GM19324 (cell line): ENCODE measurements around the gene NKAIN2.
"Not testable (repeated sequence)": the region's sequence is repeated elsewhere in the genome, so short reads cannot be mapped to it uniquely, and the experiment has no call there.

Experiments
- ATAC-seq: cut with Tn5 transposase; IDR thresholded peaks from one replicate; pipeline ENCODE4 v1.9.1; 2021; ENCODE audit warnings: mild to moderate bottlenecking, moderate library complexity; ENCODE audit not compliant: unreplicated experiment, low FRiP score

The NKAIN2 gene

DNA sequence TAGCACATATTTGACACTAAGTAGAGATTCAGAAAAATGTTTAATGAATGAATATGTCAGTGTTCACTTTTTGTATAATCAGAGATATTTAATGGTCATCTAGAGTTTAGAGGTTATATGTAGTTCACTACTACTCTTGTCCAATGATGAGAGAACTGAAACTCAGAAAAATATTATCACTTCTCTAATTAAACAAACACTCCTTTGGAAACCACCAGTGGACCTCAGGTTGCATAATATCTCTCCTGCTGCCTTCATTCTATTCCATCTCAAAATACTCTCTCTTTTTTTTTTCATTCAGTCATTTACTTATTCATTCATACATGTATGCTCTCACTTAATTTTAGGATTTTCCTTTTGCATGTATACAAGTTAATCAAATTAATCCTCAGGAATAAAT is 735.4 kb downstream of the NKAIN2 start:
- ATAC-seq, result no peak

DNA sequence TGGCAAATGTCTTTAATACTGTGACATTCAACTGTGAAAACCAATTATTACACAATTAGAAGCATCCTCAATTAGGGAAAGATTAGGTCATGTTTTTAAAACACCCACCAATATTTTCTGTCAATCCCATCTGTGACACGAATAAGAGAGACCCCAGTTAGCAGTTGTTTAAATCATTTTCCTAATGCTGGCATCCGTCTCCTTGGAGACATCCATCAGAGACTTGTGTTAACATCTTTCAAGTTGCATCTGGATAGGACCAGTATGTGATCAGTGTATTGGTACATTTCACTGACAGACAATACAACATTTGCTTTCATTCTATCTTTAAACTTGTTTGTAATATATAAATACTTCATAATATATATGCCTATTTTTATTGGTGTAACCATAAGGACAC is 737.9 kb downstream of the NKAIN2 start:
- no peak for ATAC-seq

DNA sequence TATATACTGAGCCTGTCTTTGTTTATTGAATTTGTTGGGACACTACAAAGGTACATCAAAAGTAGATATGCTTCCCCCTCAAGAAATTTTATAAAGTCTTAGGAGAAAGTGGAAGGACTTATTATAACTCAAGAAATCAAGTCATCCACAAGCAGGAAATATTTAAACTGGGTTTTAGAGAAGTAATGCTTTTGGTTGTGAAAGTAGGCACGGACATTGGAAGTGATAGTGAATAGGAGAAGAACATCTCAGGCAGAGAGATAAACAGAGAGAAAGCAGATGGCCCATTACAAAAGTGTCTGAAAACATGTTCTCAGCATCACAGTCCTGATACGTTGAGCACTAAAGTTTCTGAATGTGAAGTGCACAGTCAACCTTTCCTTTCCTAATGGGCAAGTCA is 742.9 kb downstream of the NKAIN2 start:
- ATAC-seq, result no peak

DNA sequence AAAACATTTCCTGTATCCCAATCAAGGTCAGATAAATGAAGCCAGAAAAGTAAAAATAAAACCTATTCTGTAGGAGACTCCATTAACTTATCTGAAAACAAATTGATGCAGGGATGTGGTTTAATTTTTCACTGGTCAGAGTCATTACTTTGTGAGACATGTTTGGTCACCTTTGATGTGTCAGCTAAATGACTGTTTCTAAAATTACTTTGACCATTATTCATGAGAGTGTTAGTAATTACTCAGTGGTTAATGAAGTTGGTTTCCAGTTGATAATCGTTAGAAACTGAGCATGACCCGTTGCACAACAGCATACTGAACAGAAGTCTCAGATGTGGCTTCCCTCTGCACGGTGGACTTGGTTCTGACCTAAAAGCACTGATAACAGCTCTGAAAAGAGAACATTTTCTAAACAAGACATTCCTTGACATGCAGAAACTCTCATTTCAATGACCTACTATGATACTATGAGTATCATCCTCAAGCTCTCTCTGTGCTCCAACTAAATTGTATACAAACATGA is 748.1 kb downstream of the NKAIN2 start:
- no peak for ATAC-seq

DNA sequence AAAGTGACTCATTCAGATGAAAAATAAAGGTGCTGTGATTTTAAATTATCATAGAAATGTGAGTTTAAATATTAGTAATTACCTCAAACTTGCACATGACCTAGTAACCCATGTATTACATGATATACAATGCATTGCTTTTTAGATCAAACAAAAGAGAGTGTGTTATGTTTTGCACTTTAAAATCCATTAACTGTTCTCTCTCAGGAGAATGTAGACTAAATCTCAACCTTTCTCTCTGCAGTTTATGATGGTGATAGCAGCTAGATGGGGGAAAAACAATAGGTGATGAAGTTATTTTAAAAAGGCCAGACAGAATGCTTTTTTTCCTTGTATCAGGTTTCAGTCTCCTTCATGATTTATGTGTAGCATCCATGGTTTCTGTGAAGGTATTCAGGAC is 754.2 kb downstream of the NKAIN2 start:
- no peak for ATAC-seq

DNA sequence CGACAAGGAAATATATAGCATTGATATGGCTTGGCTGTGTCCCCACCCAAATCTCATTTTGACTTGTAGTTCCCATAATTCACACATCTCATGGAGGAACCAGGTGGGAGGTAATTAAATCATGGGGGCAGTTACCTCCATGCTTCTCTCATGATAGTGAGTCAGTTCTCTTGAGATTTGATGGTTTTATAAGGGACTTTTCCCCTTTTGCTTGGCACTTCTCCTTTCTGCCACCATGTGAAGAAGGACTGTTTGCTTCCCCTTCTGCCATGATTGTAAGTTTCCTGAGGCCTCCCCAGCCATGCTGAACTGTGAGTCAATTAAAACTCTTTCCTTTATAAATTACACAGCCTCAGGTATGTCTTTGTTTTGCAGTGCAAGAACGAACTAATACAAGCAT is 756.4 kb downstream of the NKAIN2 start:
- not testable (repeated sequence) for ATAC-seq

DNA sequence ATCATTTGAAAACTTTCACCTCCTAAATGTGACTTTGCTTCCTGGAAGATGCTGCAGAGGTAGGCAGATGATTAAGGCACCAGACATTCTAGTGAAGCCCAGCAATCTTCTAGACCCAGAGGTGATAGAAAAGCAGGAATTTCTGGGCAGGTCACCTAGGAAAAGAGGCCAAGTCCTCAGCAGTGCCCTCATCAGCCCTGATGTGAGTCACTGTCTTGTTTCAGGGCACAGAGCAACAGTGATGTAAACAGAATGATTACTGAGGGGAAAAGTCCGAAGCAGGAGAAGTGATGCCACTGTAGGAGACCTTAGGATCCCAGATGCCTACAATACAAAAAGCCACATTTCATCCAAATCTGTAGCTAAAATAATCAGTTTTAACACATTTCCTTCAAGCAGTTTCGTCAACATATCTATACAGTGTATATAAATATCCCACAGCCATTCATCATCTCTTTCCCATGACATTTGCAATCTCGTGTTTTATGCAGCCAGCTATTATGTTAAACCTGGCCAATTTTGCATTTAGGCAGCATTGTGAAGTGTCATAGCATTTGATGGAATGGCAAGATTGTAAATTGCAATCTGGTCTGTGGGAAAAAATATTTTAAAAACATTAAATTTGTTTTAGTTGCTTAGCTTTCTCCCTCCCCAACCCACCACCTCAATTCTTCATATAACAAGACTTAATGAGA is 757.4 kb downstream of the NKAIN2 start:
- no peak for ATAC-seq

DNA sequence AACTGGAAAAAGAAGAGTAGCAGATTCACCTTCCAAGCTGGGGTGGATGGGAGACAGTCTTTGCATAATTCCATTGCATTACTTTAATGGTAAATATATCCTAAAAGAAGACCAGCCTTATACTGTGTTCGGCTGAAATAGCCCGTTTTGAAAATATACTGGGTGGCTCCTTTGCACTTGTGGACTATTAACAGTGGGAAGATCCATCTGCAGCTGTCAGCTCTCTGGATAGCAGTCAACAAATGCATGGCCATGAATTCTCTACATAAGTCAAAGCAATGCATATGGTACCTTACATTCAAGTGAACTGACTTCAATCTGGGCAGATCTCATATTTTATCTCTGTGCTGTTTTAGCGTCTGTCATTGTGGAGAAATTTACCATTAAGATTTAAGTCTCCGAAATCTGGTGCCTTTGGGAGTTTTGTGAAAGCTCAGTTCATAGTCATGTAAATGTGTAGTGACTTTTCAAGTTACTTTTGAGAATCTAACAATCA is 758.0 kb downstream of the NKAIN2 start:
- ATAC-seq, result no peak

DNA sequence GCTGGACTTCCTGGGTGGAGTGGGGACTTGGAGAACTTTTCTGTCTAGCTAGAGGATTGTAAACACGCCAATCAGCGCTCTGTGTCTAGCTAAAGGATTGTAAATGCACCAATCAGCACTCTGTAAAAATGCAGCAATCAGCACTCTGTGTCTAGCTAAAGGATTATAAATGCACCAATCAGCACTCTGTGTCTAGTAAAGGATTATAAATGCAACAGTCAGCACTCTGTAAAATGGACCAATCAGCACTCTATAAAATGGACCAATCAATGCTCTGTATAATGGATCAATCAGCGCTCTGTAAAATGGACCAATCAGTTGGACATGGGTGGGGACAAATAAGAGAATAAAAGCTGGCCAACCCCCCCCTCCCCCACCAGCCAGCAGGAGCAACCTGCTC is 760.5 kb downstream of the NKAIN2 start:
- not testable (repeated sequence) for ATAC-seq

DNA sequence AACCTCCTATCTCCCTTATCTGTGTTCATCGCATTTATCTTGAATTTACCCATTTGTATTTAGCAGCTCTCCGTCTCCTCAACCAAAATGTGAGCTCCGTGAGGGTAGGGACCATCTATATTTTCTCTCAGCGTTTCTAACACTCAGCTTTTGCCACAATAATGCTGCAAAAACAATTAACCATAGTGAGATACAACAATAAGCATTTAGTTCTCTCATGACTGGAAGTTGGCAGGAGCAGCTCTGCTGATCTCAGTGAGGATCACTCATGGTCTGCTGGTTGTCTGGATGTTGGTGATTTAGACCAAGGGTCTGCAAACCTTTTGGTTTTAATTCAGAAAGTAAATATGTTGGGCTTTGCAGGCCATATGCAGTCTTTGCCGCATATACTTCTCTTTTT is 763.7 kb downstream of the NKAIN2 start:
- ATAC-seq, result no peak

DNA sequence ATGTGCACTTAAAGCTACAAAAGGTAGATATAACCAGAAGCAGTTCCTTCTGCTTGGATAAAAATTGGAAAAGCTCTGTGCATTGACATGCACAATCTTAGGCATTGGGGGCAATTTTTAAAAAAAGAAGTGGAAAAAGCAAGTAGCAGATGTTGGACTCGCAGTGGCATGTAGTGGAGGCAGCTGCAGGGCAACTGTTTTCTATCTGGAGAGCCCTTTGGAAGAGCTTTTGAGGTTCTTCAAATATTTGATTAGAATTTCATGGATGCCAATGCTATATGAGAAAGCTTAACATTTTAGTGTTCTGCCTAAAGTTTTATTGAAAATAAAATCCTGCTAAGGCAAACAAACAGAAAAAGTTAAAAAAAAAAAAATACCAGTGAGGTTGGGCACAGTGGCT is 770.3 kb downstream of the NKAIN2 start:
- ATAC-seq, result no peak

DNA sequence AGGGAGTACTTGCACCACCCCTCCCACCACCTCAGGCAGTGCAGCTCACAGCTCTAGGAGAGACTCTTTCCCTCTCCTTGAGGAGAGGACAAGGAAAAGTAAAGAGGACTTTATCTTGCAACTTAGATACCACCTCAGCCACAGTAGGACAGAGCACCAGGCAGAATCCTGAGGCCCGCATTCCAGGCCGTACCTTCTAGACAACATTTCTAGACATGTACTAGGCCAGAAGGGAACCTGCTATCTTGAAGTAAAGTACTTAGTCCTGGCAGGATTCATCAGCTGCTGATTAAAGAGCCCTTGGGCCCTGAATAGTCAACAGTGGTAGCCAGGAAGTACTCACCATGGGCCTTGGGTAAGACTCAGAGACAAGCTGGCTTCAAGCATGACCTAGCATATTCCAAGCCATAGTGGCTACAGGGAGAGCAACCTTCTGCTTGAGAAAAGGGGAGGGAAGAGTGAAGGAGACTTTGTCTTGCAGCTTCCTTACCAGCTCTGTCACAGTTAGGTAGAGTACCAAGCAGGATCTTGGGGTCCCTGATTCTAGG is 774.1 kb downstream of the NKAIN2 start:
- ATAC-seq, result no peak

DNA sequence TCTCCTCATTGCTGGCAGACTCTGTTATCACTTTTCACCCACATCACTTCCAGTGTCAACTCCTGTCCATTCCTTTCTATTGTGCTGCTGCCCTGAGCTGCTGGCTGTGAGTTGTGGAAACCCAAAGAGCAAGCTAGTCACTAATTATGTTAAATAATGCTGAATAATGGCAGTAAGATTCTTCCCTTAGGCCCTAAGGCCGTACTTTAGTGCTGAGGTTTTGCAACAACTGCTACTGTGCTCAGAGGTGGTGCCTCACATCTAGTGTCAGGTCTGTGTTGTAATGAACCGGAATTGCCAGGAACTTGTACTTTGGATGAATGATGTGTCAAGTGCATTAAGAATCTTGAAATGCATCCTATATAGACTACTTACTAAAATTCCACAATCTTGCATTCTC is 786.3 kb downstream of the NKAIN2 start:
- ATAC-seq, result no peak

DNA sequence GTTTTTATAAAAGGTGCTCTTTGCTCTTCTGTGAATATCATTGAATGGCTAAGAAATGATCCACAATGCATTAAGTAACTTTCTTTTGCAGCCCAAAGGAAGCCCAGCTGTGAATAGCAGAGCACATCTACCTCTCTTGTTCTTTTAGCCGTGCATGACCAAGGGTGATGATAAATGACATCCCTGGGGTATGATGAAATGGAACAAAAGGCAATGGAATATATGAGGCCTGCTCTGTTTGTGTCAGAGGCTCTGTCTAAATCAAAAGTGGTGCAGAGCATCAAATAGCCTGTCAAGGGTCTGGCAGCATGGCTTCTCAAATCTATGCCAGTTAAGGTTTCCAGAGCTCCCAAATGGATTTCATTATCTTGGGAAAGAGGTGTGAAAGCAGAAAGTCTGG is 796.0 kb downstream of the NKAIN2 start:
- ATAC-seq, result no peak

DNA sequence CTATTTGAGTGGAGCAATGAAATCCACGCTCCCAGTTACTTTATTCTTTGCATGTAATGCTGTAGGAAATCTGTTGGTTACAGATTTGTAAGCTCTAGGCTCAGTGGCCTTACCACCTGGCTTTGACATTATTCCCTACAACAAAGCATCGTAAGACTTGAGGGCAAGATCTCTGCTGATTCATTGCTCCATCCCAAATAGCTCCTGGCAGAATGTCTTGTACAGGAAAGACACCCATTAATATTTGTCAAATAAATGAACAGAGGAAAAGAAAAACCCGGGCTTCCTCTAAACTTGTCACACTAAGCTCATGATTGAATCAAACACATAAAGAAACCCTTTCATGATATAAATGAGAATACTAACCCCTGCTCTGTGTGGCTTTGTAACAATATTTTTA is 801.1 kb downstream of the NKAIN2 start:
- no peak for ATAC-seq

DNA sequence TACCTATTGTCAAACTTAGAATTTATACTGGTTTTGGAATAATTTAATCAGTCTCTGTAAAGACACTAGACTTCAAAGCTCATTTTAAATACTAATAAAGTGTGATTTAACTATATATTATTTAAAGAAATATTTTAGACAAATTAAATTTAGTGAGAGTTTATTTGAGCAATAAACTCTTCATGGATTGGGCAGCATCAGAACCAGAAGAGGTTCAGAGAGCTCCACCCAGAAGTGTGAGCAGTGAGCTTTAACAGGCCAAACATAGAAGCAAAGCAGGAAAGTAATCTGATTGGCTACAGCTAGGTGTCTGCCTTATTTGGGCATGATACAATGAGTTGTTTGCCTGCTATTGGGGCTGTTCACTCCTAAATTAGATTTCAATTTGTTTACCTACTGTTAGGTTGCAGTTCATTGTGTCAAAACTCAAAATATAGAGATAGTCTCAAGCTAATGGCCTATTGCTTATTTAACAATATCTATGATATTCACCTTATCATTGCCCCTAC is 803.5 kb downstream of the NKAIN2 start:
- ATAC-seq, result no peak

DNA sequence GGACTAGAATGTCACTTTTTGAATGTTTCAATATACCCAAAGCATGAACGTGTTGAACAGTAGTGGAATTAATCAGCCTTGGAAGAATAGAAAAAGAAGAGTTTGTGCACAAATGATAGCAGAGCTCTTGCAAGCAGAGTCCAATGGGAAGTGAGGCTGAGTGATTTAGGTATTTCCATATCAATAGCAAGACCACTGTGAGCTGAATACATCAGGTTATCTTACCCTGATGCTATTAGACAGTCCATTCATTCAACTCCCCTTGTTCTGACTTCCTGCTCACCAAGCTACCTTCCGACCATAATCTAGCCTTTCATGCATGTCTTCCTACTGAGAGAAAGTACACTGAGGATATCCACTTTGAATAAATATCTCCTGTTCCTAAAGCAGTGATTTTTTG is 809.4 kb downstream of the NKAIN2 start:
- ATAC-seq, result no peak

DNA sequence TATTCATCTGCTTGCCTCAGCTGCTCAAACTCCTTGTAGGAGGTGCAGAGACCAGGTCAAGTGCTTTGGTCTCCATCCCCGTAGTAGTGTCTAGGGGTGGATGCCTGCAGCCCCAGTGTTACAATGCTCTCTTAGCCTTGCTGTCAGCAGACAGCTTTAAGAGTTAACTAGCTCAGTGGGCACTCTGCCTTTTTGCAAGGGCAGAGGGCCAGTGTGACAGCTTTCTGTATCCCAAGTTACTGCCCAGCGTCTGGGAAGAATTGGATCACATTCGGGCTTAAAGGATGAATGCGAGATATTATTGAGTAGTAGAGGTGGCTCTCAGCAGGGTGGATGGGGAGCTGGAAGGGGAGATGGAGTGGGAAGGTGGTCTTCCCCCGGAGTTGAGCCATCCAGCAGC is 818.7 kb downstream of the NKAIN2 start:
- no peak for ATAC-seq

DNA sequence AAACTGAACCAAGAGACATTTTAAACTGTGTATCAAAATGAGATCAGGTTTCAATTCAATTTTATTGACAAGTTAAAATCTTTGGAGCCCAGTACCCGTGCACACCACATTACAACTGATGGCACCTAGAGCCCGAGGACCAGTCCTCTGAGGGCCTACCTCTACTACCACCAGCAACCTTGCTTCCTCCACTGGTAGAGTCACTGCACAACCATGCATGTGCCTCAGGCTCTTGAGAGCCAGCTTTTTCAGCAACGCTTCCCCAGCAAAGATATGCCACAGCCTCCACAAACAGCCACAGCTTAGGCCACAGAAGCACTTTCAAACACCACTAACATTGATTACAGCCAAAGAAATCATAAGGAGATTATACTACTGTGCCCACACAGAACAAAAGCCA is 830.0 kb downstream of the NKAIN2 start:
- no peak for ATAC-seq

DNA sequence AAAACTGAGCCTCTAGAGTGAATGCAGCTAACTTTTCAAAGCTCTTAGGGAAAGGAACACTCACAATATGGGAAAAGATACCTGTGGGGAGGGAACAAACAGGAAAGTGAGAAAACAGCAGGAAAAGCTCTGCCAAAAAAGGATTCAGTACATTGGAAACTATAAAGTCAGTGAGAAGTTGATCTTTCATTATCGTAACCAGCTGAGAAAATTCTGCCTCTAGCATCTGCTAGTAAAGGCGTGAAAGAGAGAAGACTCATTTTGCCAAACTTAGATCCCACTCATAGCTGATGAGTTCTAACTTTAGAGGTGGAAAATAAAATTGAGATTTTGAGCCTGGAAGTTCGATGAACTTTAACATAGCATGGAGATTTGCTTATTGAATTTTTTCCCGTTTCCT is 836.8 kb downstream of the NKAIN2 start:
- ATAC-seq, result no peak

DNA sequence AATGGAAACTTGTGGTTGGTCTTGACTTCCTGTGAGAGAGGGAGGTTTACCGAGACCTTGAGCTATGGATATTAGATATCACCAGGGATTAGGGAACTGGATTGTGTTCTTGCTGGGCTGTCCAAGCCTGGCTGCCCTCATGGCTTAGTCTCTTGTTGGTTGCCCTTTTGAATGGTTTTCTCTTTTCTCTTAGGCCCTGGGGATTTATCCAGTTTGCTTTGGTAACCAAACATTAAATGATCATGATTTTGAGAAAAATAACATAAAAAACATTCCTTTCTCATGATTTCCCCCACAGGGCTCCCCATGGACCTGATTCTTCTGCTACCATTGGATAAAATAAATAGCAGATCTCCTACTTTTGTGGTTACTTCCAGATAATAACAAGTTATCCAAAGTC is 852.2 kb downstream of the NKAIN2 start:
- ATAC-seq, result no peak

DNA sequence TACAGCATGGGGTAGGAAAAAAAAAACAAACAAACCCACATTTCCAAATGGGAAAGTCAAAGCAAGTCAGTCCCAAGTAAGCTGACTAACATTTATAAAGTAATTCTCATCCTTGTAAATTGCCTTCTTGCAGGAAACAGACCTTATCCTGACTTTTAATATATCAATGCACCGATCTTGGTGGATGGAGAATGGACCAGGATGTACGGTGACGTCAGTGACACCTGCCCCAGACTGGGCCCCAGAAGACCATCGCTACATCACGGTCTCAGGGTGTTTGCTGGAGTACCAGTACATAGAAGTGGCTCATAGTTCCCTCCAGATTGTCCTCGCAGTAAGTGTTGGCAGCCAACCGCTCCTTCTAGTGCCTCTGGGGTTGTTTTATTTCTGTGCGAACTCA is 854.4 kb downstream of the NKAIN2 start:
- no peak for ATAC-seq
